ENCODE data around the gene DLGAP4.
"Not testable (repeated sequence)": the region's sequence is repeated elsewhere in the genome, so short reads cannot be mapped to it uniquely, and the experiment has no call there.

DLGAP4 gene

GRCh38 chr20:36521526-36521925 lies 215.4 kb downstream of the DLGAP4 start:
- no peak for DNase-seq

- not testable (repeated sequence) for DNase-seq
These were observed 216.3 kb downstream of the DLGAP4 start for GRCh38 chr20:36522412-36522811.

- DNase-seq, result no peak
These were observed 217.2 kb downstream of the DLGAP4 start for GRCh38 chr20:36523341-36523740.

- DNase-seq, result no peak
These were observed 219.7 kb downstream of the DLGAP4 start for GRCh38 chr20:36525620-36526365.

- no peak for DNase-seq
These were observed 220.4 kb downstream of the DLGAP4 start for GRCh38 chr20:36526521-36527011.

- DNase-seq, result no peak
These were observed 221.4 kb downstream of the DLGAP4 start for GRCh38 chr20:36527331-36528125.

GRCh38 chr20:36528176-36528874 lies 222.2 kb downstream of the DLGAP4 start:
- no peak for DNase-seq

GRCh38 chr20:36528875-36529417 lies 222.8 kb downstream of the DLGAP4 start:
- DNase-seq, result no peak

GRCh38 chr20:36532388-36532787 lies 226.2 kb downstream of the DLGAP4 start:
- no peak for DNase-seq

GRCh38 chr20:36532822-36533221 lies 226.7 kb downstream of the DLGAP4 start:
- DNase-seq, result no peak

GRCh38 chr20:36538026-36538722 lies 232.0 kb downstream of the DLGAP4 start:
- no peak for DNase-seq

- no peak for DNase-seq
These were observed 234.5 kb downstream of the DLGAP4 start for GRCh38 chr20:36540551-36541211.

- peak in 1 of 2 donors; percentile 7 for DNase-seq
These were observed 235.2 kb downstream of the DLGAP4 start, which contains the start of gene MYL9 for GRCh38 chr20:36541227-36541767. Gene MYL9 (plus strand): TSS chr20:36541519. CDS start chr20:36544885, 3,366 bp downstream.

GRCh38 chr20:36541768-36542488 lies 235.8 kb downstream of the DLGAP4 start:
- no peak for DNase-seq

GRCh38 chr20:36542516-36543183 lies 236.5 kb downstream of the DLGAP4 start:
- DNase-seq, result no peak

- no peak for DNase-seq
These were observed 237.3 kb downstream of the DLGAP4 start for GRCh38 chr20:36543184-36544133.

- DNase-seq, result no peak
These were observed 238.2 kb downstream of the DLGAP4 start for GRCh38 chr20:36544134-36545018.
